Epithelial cell of proximal tubule (primary cell): ENCODE measurements around the gene LAGE3. TPM values are rescaled to one million over a fixed set of nuclear protein-coding genes. Genes with fewer than 3 reads are reported as not detected.
A peak's percentile ranks its signal among the peaks of the same experiment; 100 is the strongest.

ENCODE experiments used
- DNase-seq: peaks from one replicate; pipeline ENCODE4 v3.0.0-alpha.2; 2011; ENCODE audit warnings: low read depth
- H3K4me3 ChIP-seq: 2 replicates; pipeline ENCODE4 v1.5.1; 2011; ENCODE audit warnings: low read depth, mild to moderate bottlenecking, low read length
- total RNA-seq: library from RNA; depleted of rRNA; stranded (reverse); fragments of >200 nt; gene quantifications from 2 replicates; pipeline ENCODE4 v1.2.3, GENCODE V29; 2015
- TF ChIP-seq, protein P1 (sequence below): conservative IDR thresholded peaks from 2 replicates; pipeline ENCODE4 v1.5.1; 2012; ENCODE audit warnings: low read depth, mild to moderate bottlenecking, low read length

Gene LAGE3
- total RNA-seq, 1 donor from 2014 or later: 23.0 TPM

DNA sequence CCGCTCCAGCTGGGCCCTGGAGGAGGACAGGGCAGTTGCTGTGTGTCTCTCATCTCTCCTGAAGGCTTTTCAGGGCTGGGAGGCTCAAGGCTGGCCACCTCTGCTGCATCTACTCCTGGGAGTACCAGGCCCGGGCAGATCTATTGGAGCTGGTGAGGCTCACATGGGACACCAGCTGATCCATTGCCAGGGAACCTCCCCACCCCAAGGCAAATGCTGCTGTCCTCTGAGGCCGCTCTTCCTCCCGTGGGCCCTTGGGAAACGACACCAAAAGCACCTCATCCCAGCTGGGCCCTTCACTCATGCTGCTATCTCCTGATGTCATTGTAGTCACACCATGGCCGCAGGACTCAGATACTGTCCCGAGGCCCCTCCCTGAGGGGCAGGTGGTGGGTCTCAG, 3.7 kb upstream of the LAGE3 start:
- TF ChIP-seq, protein P1, sequence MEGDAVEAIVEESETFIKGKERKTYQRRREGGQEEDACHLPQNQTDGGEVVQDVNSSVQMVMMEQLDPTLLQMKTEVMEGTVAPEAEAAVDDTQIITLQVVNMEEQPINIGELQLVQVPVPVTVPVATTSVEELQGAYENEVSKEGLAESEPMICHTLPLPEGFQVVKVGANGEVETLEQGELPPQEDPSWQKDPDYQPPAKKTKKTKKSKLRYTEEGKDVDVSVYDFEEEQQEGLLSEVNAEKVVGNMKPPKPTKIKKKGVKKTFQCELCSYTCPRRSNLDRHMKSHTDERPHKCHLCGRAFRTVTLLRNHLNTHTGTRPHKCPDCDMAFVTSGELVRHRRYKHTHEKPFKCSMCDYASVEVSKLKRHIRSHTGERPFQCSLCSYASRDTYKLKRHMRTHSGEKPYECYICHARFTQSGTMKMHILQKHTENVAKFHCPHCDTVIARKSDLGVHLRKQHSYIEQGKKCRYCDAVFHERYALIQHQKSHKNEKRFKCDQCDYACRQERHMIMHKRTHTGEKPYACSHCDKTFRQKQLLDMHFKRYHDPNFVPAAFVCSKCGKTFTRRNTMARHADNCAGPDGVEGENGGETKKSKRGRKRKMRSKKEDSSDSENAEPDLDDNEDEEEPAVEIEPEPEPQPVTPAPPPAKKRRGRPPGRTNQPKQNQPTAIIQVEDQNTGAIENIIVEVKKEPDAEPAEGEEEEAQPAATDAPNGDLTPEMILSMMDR: no peak
- H3K4me3 ChIP-seq: no peak overlapping the region

DNA sequence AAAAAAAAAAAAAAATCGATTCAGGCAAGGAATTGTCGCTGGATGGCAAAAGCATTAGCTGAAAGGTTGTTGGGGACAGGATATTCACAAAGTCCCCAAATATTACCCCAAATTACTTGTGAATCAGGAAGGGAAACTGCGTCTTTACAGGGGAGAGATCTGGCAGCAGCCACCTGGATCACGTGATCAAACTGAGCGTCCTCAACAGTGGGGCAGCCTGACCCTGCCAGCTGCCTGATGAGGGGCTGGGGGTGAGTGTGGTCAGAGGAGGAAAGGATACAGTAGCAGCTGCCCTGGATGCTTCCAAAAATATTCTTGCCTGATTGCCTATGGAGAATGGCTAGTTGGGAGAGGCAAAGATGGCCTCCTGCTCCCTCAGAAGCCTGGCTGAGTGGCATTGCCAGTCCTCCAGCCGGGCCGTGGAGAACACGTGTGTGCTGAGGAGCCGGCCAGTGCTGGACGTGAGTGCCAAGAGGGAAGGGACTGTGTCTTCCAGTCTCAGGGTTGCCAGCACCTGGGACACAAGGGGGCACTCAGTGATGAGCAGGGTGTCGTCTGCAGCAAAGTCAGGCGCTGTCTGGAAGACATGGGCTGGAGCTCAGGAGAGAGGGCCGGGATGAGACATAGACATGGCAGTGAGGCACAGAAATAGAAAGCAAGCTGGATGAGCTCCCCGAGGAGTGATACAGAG, 3.0 kb upstream of the LAGE3 start:
- TF ChIP-seq, protein P1: no peak
- no peak overlapping the region for H3K4me3 ChIP-seq
- DNase-seq: no peak

More for the DNA sequence above, 3.7 kb upstream of the LAGE3 start:
- no peak for DNase-seq

DNA sequence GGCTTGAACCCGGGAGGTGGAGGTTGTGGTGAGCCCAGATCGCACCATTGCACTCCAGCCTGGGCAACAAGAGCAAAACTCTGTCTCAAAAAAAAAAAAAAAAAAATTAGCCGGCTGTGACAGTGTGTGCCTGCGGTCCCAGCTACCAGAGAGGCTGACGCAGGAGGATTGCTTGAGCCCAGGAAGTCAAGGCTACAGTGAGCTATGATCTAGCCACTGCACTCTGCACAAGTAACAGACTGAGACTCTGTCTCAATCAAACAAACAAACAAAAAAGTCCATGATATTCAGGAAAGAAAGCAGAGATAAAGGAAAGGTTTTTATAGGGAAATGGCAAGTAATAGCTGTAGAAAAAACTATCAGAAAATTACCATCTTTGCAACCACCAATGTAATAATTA, 2.1 kb upstream of the LAGE3 start:
- no peak for DNase-seq
- TF ChIP-seq, protein P1: no peak
- H3K4me3 ChIP-seq: no peak overlapping the region

DNA sequence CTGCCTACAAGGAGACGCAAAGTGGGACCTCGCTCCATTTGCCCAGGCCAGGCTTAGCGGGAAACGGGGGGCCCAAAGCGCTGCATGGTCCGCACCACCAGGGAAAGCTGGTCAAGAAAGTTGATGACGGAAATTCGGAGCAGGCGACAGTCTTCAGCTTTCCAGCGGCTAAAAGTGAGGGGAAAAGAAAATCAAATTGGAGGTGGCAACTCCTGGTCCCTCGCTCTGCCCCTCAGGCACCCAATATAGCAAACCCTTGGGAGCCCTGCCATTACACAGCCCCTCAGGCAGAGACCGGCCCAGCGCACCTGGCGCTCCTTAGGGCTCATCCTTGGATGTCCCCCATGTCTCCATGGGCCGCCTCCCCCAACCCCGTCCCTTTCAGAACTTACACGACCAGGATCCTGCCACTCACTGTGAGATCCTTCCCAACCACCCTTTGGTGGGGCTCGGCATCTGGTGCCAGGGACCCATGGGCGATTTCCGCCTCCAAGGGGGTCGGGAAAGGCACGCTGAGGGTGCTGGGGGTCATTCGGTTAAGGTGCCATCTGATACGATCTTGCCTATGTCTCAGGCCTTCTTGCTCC, 1.1 kb downstream of the LAGE3 start:
- no peak for DNase-seq
- H3K4me3 ChIP-seq: peak overlapping the region; percentile 49
- TF ChIP-seq, protein P1: no peak

DNA sequence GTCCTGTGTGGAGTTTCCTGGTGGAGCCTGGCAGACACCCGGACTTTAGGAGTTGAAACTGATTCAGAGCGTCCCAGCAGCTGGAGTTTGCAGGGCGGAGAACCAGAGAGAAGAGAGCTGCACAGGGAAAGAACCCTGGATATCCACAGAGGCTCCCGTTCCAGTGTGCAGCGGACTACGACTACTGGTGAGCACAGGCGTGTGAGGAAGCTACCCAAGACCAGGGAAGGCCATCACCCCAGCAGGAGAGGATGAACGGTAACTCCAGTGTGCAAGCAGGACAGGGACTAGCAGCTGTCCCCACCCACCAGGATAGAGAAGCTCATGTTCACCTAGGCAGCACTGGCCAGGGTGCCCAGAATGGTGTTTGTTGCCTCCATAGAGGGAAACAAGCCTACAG, 2.3 kb downstream of the LAGE3 start:
- no peak overlapping the region for H3K4me3 ChIP-seq
- TF ChIP-seq, protein P1: no peak
- DNase-seq: no peak

DNA sequence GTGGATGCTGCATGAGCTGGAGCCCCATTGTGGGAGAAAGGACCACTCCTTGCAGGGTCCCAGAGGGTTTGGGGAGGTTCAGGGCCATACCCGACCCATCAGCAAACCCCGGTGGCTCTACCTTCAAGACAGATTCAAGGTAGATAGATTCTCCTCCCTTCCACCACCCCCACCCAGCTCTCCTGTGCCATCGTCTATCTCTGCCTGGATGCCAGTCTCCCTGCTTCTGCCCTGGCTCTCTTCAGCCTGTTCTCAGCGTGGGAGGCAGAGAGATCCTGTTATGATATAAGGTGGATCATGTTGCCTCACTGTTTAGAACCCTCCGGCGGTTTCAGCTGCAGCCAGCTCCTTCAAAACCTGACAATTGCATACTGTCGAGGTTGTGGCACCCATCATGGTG, 5.4 kb downstream of the LAGE3 start:
- H3K4me3 ChIP-seq: no peak overlapping the region
- DNase-seq: no peak
- TF ChIP-seq, protein P1: no peak
